D721Med (cell line): ENCODE measurements around the gene CPN1.
"Not testable (repeated sequence)": the region's sequence is repeated elsewhere in the genome, so short reads cannot be mapped to it uniquely, and the experiment has no call there.

Experiments used
- DNase-seq: peaks from one replicate; pipeline ENCODE4 v3.0.0; 2011; ENCODE audit warnings: low spot score; ENCODE audit not compliant: insufficient read length
- FAIRE-seq: peaks from 2 replicates; lab custom pipeline; 2011; peaks lifted over from hg19 to GRCh38; lab: Jason Lieb, UNC
- CTCF ChIP-seq: IDR thresholded peaks from 2 replicates; pipeline ENCODE4 v1.5.1; 2012; ENCODE audit warnings: mild to moderate bottlenecking, control low read depth; ENCODE audit not compliant: insufficient read depth; ENCODE audit errors: missing control alignments

Gene CPN1

GRCh38 chr10:100081075-100082001 is at the start of gene CPN1:
Gene CPN1 (minus strand): TSS chr10:100081869. CDS start chr10:100081625, 244 bp downstream.
- TF ChIP-seq CTCF, result no peak
- DNase-seq (no peak), FAIRE-seq (no peak)

- TF ChIP-seq CTCF, result no peak
- FAIRE-seq, result no peak
- DNase-seq, result no peak
Observed at GRCh38 chr10:100130831-100131230, 49.2 kb upstream of the CPN1 start.

GRCh38 chr10:100129424-100129823 is 47.8 kb upstream of the CPN1 start:
- FAIRE-seq, result no peak
- DNase-seq, result no peak
- no peak for TF ChIP-seq CTCF

- FAIRE-seq (no peak), DNase-seq (no peak)
- no peak for TF ChIP-seq CTCF
Observed at GRCh38 chr10:100128951-100129350, 47.3 kb upstream of the CPN1 start.

- not testable (repeated sequence) for DNase-seq, FAIRE-seq
Observed at GRCh38 chr10:100125335-100125734, 43.7 kb upstream of the CPN1 start.

- no peak for TF ChIP-seq CTCF
- no peak for FAIRE-seq
Observed at GRCh38 chr10:100124097-100124496, 42.4 kb upstream of the CPN1 start.

GRCh38 chr10:100122780-100123179 is 41.1 kb upstream of the CPN1 start:
- no peak for TF ChIP-seq CTCF
- FAIRE-seq, result no peak
- no peak for DNase-seq

More at GRCh38 chr10:100124097-100124496, 42.4 kb upstream of the CPN1 start:
- DNase-seq, result no peak
